IMR-90 (cell line): ENCODE data around the gene HECW1.

Experiments used
- BHLHE40 ChIP-seq: fragments of 150-350 bp; IDR thresholded peaks from 2 replicates; pipeline ENCODE4 v1.6.1; 2016; ENCODE audit warnings: mild to moderate bottlenecking, low read depth, low read length
- CEBPB ChIP-seq: IDR thresholded peaks from 2 replicates; pipeline ENCODE4 v1.6.1; 2012; ENCODE audit warnings: low read depth, low read length, improper control_type of control experiment
- CTCF ChIP-seq: conservative IDR thresholded peaks from 2 replicates; pipeline ENCODE4 v1.5.1; 2012; ENCODE audit warnings: mild to moderate bottlenecking, low read depth, low read length, improper control_type of control experiment
- FOS ChIP-seq: fragments of 150-350 bp; IDR thresholded peaks from 2 replicates; pipeline ENCODE4 v1.6.1; 2016; ENCODE audit warnings: low read depth, low read length
- MAFK ChIP-seq: IDR thresholded peaks from 2 replicates; pipeline ENCODE4 v1.6.1; 2012; ENCODE audit warnings: low read depth, low read length, improper control_type of control experiment
- MAZ ChIP-seq: IDR thresholded peaks from 2 replicates; pipeline ENCODE4 v1.6.1; 2012; ENCODE audit warnings: low read depth, mild to moderate bottlenecking, low read length, improper control_type of control experiment, moderate library complexity, borderline replicate concordance
- MXI1 ChIP-seq: IDR thresholded peaks from 2 replicates; pipeline ENCODE4 v1.6.1; 2012; ENCODE audit warnings: low read depth, mild to moderate bottlenecking, low read length, moderate library complexity, borderline replicate concordance
- POLR2A ChIP-seq: IDR thresholded peaks from 2 replicates; pipeline ENCODE4 v1.6.1; 2012; ENCODE audit warnings: mild to moderate bottlenecking, low read depth, low read length
- RCOR1 ChIP-seq: IDR thresholded peaks from 2 replicates; pipeline ENCODE4 v1.6.1; 2012; ENCODE audit warnings: mild to moderate bottlenecking, low read length, improper control_type of control experiment; ENCODE audit not compliant: insufficient replicate concordance
- RFX5 ChIP-seq: IDR thresholded peaks from 2 replicates; pipeline ENCODE4 v1.8.0; 2012; ENCODE audit warnings: low read depth, mild to moderate bottlenecking, low read length, moderate library complexity
- TF ChIP-seq, protein P1 (sequence below): fragments of 150-350 bp; IDR thresholded peaks from 2 replicates; pipeline ENCODE4 v1.6.1; 2017; ENCODE audit warnings: mild to moderate bottlenecking, antibody characterized with exemption, low read length, low read depth

DNA sequence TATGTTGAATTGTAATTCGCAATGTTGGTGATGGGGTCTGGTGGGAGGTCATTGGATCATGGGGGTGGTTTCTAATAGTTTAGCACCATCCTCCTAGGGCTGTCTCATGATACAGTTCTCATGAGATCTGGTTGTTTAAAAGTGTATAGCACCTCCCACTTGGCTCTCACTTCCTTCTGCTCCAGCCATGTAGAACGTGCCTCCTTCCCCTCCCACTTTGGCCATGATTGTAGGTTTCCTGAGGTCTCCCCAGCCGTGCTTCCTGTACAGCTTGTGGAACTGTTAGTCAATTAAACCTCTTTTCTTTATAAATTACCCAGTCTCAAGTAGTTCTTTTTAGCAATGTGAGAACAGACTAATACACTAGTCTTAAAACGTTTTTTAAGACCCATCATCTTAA lies 15.6 kb upstream of the HECW1 start:
- TF ChIP-seq CTCF = no peak
- TF ChIP-seq POLR2A = no peak
- TF ChIP-seq RFX5 = no peak
- no peak for TF ChIP-seq BHLHE40
- TF ChIP-seq RCOR1 = no peak
- no peak for TF ChIP-seq MAZ
- TF ChIP-seq MAFK = no peak
- no peak for TF ChIP-seq FOS
- no peak for TF ChIP-seq CEBPB
- TF ChIP-seq, protein P1, sequence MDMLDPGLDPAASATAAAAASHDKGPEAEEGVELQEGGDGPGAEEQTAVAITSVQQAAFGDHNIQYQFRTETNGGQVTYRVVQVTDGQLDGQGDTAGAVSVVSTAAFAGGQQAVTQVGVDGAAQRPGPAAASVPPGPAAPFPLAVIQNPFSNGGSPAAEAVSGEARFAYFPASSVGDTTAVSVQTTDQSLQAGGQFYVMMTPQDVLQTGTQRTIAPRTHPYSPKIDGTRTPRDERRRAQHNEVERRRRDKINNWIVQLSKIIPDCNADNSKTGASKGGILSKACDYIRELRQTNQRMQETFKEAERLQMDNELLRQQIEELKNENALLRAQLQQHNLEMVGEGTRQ = no peak
- TF ChIP-seq MXI1 = no peak
